GM19463 (cell line): Measurements from ENCODE around the gene TP53BP1.
A peak's percentile ranks its signal among the peaks of the same experiment; 100 is the strongest.

Experiments
- ATAC-seq: cut with Tn5 transposase; IDR thresholded peaks from one replicate; pipeline ENCODE4 v1.9.1; 2021; ENCODE audit warnings: mild to moderate bottlenecking, moderate library complexity; ENCODE audit not compliant: unreplicated experiment

The TP53BP1 gene

DNA sequence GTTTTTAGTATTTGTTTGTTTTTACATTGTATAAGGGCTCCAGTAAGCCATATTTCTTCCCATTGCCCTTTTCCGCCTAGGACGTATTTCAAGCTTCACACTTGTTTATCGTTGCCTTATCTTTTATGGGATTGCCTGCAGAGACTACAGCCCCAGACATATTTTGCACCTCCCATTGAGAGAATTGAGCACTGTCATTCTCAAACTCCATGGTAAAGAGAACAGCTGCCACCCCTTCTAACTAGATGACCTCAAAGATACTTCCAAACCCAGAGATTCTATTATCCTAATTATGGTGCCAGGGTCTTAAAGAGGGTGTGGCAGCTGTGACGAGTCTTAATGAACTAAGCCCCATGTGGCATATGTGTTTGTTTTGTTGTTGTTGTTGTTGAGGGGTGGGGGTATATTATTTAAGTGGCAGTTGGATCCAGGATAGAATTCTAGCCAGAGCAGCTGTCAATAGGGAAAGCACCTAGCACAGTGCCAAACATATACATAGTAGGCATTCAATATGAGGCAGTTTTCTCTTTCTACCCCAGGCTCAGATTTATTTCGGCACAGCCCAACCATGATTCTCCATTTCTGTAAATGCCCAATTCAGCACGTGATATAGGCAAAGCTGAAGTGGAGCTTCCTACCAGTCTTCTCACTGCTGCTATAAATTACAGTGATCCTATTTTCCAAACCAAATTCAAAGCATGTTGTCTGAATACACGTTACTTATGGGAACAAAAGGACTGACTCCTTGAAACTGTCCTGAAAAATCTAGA, 932 bp upstream of the TP53BP1 start:
- ATAC-seq: no peak

DNA sequence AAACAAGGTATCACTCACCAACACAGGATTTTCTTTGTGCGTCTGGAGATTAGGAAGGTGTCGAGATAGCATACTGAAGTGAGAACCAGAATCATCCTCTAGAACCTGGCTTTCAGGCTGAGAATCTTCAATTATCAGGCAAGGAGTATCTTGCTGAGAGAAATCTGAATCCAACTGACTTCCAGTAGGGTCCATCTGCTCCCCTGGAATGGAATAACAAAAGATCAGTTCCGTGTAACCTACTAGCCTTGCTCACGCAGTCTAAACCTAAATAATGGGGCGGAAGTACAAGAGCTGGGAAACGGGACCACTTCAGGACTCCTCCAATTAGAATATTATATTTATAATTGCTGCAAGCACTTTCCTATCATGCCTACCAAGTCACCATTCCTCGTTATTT, 690 bp downstream of the TP53BP1 start:
- no peak for ATAC-seq

DNA sequence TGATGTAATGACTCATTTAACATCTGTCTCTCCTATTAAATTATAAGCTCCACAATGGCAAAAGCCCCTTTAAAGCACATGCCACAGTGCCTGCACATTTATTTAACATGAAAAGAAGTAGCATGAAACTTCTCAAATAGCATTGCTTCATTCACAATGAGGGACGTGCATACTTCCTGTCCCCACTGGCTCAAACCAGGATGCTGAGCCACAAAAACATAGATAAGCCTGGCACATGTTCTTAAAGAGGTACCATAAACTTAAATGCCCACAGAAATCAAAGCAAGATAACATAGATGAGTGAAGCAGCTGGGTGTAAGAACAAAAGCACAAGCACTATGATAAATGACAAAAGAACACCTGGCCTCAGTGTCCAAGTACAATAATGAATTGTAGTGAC, 3.8 kb downstream of the TP53BP1 start:
- ATAC-seq: no peak

DNA sequence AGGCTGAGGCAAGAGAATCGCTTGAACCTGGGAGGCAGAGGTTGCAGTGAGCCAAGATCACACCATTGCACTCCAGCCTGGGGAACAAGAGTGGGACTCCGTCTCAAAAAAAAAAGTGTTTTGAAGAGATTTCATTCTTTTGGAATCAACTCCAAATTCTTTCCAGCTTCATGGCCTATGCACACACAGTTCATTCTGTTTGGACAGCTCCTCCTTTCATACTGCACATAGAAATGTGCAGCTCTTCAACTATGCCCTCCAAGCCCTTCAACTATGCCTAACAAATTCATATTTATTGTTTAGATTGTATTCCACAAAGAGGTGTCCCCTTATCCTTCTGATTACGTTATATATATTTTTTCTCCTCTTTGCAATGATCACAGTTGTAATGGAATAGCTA, 4.2 kb downstream of the TP53BP1 start:
- ATAC-seq: no peak

DNA sequence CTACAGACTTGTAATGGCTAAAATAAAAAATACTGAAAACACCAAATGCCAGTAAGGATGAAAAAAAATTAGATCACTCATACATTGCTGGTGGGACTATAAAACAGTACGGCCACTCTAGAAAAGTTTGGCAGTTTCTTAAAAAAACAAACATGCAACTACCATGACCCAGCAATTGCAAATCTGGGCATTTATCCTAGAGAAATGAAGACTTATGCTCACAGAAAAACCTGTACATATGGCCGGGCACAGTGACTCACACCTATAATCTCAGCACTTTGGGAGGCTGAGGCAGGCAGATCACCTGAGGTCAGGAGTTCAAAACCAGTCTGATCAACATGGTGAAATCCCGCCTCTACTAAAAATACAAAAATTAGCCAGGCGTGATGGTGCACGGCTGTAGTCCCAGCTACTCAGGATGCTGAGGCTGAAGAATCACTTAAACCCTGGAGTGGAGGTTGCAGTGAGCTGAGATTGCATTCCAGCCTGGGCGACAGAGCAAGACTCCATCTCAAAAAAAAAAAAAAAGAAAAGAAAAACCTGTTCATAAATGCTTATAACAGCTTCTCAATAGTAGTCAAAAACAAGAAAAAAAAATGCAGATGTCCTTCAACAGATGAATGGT, 5.6 kb downstream of the TP53BP1 start:
- ATAC-seq: no peak

DNA sequence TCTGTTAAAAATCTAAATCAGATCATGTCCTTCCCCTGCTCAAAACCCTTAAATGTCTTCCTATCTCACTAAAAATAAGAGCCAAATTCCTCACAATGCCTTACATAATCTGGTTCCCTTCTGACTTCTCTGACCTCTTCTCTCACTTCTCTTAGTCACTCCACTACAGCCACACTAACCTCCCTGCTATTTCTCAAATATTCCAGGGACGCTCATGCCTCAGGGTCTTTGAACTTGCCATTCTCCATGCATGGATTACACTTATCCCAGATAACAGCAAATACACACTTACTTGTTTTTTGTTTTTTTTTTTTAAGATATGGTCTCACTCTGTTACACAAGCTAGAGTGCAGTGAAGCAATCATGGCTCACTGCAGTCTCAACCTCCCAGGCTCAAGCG, 8.5 kb downstream of the TP53BP1 start:
- ATAC-seq: no peak

DNA sequence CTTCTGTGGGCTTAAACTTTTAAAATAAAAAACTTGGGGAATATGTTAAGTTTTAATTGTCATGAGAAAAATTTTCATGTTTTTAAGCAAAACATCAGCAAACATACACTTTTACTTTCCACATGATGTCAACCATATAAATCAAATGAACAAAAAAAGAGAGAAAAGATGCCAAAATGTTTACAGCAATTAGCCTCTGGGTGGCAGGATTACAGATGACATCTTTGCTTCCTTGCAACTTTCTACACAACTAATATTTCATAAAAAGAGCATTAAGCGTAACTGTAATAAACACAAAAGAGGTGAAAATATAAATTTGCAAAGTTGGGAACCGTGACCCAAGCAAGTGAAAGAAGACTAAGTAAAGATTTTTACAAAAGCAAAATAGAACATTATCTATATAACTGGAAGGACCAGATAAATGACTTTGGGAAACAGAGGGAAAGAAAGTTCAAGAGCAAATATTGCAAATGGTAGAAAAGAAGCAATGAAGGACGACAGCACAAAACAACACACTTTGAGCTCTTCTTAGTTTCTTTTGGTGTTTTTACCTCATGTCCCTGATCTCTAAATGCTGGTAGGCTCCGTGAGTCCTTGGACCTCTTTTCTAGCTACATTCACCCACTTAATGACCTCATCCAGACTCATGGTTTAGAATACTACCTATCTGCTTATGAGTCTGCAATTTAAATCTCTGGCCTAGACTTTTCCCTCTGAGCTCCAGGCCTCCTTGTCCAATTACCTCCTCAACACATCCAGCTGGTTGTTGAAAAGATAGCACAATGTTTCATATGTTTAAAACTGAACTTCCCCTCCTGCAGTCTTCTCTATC, 9.4 kb downstream of the TP53BP1 start:
- ATAC-seq: no peak

DNA sequence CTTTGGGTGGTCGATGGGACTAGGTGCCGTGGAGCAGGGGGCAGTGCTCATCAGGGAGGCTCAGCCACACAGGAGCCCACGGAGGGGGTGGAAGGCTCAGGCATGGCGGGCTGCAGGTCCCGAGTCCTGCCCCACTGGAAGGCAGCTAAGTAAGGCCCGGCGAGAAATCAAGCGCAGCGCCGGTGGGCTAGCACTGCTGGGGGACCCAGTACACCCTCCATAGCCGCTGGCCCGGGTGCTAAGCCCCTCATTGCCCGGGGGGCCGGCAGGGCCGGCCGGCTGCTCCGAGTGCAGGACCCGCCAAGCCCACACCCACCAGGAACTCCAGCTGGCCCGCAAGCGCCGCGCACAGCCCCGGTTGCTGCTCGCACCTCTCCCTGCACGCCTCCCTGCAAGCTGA, 19.1 kb downstream of the TP53BP1 start:
- no peak for ATAC-seq

DNA sequence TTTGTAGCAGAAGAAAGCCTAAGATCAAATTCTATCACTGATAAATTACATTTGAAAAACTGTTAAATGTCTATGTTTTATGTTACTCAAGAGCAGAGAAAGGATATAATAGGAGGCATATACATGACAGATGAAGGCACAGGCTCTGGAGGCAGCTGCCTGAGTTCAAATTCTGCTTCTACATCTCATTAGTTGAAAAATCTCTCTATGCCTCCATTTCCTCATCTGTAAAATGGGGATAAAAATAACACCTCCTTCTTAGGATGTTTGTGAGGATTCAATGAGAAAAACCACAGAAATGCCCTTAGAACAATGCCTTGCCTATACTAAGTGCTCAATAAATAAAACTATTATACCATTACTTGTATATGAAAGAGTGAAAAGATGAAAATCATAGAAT, 21.0 kb downstream of the TP53BP1 start:
- ATAC-seq: no peak

DNA sequence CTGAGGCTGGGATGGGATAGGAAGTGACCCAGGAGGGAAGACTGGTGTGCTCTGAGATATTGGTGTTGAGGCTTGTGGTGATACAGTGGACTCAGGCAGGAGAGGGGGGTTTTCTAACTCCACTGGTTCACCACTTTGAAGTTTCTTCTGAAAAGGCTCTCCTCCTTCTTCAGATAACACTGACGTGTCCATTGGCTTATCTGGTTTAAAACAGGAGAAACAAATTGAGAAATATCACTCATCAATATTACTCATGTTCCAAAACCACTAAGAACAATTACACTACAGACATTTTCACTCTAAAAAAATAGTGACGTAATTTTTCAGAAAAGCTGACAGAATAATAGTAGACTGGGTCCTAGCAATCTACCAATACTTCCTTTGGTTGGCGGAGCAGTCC, 23.1 kb downstream of the TP53BP1 start:
- no peak for ATAC-seq

DNA sequence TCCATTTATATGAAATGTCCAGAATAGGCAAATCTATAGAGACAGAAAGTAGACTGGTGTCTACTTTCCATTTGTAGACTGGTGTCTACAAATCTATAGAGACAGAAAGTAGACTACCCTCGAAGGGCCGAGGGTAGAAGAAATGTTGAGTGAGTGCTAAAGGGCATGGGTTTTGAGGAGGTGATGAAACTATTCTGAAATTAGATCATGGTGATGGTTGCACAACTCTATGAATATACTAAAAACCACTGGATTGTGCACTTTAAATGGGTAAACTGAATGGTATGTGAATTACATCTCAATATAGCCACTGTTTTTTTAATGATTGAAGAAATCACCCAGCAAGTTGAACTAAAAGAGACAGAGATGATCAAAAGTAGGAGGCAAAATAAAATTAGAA, 27.9 kb downstream of the TP53BP1 start:
- no peak for ATAC-seq

DNA sequence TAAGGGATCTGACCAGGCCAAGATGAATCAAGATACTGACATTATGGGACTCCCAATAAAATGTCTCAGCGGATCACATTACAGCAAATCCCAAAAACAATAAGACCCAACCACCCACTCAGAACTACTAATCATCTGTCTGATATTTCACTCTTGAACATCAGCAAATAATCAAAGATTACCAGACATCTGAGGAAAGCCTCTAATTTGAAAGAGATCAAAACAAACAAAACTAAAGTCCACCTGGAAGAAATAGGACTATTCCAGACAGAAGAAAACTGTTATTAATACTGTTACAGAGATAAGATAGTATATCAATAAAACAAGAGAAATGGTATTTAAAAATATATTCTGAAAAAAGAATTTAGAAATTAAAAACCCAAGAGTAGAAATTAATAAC, 29.0 kb downstream of the TP53BP1 start:
- no peak for ATAC-seq

DNA sequence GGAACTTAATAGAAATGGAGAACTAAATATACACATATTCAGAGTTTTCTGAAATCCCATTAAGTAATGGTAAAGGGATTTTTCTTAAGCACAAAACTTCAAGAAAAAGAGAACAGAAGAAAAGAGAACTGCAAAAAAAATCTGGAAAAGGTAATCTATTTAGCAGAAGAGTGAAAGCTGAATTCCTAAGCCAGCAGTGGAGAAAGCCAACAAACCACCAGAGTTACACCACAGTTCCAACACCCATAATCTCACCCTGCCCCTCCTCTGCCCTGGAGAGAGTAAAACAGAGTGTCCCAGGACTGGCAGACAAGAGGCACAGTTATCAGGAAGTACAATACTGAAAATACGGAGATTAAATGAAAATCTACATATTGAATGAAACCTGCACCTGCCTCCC, 29.4 kb downstream of the TP53BP1 start:
- no peak for ATAC-seq

DNA sequence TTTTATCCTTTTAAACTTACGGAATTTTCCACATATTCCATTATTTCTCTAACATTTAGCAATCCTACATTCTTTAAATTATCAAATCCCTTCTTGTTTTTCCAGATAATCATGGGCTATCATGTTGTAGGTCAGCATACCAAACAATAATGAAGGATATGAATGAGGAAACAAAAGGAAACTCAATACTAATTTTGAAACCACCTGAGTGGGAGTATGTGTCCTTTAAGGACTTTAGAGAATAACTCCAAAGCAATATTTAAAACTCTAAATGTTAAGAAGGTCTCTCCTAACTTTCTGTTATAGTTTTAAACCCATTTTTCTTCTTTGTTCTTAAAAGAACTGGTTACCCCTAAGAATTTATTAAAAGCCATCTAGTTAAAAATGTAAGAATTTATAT, 43.0 kb downstream of the TP53BP1 start:
- ATAC-seq: no peak

DNA sequence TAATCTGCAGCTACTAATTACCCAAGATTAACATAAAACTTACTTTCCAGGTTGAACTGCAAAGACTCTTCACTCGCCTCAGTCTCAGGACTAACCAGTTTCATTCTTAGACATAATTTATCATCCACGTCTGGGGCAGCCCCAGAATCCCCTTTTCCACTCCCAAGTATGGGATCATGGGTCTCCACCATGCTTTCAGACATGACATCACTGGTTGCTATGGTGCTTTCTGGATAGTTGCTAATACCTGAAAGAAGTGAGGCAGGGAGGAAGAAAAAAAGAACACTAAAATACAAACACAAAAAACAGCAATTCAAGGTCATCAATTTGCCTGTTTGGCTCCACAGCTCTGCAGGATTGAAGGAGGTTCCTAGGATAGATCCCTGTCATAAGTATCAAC, 46.6 kb downstream of the TP53BP1 start:
- no peak for ATAC-seq

DNA sequence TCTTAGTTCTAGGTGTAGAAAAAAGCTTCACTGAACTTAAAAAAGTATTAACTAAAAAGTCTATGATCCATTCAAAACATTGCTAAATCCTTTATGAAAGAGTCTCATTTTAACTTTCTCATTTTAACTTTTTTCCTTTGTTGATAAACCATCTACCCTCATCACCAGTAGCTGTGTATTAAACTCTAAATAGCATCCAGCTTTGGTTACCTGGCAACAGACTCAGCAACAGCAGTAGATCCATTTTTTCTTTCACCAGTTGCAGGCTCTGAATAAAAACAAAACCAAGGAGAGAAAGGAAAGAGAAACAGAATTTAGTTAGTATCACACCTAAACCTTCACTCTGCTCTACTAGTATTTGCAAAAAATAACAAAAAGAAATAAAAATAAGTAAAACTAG, 51.6 kb downstream of the TP53BP1 start:
- no peak for ATAC-seq

DNA sequence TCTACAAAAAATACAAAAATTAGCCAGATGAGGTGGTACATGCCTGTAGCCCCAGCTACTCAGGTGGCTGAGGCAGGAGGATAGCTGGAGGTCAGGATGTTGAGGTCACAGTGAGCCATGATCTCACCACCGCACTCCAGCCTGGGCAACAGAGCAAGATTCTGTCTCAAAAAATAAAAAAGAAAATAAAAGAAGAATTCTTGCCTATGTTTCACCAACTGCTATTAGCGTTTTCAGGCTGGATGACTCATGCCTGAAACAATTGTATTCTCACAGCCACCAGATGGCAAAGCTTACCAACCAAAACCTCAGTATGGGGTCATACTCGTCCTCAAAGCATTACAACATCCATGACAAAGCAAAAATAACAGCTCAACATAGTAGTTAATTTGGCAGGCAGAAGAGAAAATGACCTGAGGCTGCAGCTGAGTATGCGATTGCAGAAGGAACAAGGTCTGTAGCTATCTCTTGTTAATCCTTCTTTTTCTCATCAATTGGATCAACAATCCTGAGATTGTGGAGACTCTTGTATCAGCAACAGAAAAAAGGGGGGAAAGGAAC, 52.2 kb downstream of the TP53BP1 start:
- ATAC-seq: peak; percentile 77

DNA sequence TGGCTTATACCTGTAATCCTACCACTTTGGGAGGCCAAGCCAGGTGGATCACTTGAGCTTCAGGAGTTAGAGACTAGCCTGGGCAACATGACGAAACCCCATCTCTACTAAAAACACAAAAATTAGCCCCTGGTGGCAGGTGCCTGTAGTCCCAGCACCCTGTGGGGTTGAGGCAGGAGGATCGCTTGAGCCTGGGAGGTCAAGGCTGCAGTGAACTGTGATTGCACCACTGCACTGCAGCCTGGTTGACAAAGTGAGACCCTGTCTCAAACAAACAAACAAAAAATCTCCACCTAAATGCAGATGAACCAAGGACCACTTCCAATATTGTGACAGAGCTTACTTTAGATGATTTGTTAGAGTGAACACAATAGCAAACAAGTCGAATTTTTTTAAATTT, 53.7 kb downstream of the TP53BP1 start:
- no peak for ATAC-seq

DNA sequence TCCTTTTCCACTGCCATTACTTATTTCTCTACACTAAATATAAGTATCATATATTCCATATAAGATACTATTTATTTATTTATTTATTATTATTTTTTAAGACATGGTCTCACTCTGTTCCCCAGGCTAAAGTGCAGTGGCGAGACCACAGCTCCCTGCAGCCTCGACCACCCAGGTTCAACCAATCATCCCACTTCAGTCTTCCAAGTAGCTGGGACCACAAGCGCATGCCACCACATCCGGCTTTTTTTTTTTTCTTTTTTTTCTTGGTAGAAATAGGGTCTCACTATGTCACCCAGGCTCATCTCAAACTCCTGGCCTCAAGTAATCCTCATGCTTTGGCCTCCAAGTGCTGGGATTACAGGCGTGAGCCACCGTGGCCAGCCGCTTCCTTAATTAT, 56.6 kb downstream of the TP53BP1 start:
- ATAC-seq: no peak

DNA sequence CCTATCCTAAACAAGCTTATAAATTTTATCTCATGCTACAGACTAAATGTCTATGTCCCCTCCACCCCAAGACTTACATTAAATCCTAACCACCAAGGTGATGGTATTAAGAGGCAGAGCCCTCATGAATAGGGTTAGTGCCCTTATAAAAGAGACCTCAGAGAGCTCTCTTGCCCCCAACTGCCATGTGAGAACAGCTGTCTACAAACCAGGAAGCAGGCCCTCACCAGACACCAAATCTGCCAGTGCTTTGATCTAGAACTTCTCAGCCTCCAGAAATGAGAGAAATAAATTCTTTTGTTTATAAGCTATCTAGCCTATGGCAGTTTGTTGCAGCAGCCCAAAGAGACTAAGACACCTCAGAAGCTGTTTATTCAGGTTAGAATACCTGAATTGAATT, 58.5 kb downstream of the TP53BP1 start:
- ATAC-seq: no peak

DNA sequence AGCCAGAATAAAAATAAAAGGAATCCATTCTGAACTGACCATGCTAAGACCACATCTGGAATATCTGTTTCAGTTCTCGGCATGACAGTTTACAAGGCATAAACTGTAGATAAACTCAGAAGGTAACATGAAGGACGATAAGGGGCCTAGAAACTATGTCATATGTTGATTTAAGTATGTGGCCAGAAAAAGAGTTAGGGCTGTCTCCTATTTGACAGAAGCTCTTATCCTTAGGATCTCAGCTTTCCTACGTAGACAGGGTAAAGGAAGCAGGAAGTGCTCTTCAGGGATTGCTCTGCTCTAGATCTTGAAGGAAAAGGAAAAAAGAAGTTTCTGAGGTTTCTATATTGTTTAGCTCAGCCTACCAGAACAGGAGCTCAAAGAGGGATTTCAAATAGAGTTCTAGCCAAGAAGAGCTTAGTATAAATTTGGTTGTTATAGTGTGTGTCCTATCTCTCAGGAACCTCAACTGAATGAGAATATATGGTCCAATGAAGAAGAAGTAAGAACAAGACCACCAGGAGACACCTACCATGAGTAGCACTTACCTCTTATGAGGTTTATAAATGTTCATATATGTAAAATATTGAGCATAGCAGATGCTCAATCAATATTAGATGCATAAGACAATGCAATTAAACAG, 59.2 kb downstream of the TP53BP1 start:
- ATAC-seq: no peak
